M059J (cell line): Measurements from ENCODE around the gene P4HA2. TPM values are rescaled to one million over a fixed set of nuclear protein-coding genes. Genes with fewer than 3 reads are reported as not detected.
A peak's percentile ranks its signal among the peaks of the same experiment; 100 is the strongest.

Experiments used
- DNase-seq: peaks from one replicate; pipeline ENCODE4 v3.0.0-alpha.2; 2012; ENCODE audit warnings: low read depth
- total RNA-seq: library from RNA; depleted of rRNA; stranded (reverse); fragments of >200 nt; shearing (Covaris generic); gene quantifications from 2 replicates; pipeline ENCODE4 v1.2.3, GENCODE V29; 2014

The P4HA2 gene
- total RNA-seq, 1 experiment from 2014 or later = 133 TPM

GRCh38 chr5:132264546-132265335, 37.1 kb upstream of the P4HA2 start:
- no peak for DNase-seq

GRCh38 chr5:132263548-132264261, 36.1 kb upstream of the P4HA2 start:
- DNase-seq = peak; percentile 97

- DNase-seq = no peak
Observed at GRCh38 chr5:132262882-132263547, 35.4 kb upstream of the P4HA2 start.

GRCh38 chr5:132261881-132262845, 34.5 kb upstream of the P4HA2 start:
- no peak for DNase-seq

GRCh38 chr5:132260714-132261551, 33.3 kb upstream of the P4HA2 start:
- peak; percentile 98 for DNase-seq

GRCh38 chr5:132260051-132260450, 32.4 kb upstream of the P4HA2 start:
- DNase-seq = peak; percentile 43

GRCh38 chr5:132259069-132259851, 31.6 kb upstream of the P4HA2 start:
- DNase-seq = no peak

GRCh38 chr5:132258102-132259068, 30.7 kb upstream of the P4HA2 start:
- DNase-seq = peak; percentile 46

GRCh38 chr5:132257131-132258101, 29.8 kb upstream of the P4HA2 start, which contains the start of gene PDLIM4:
TSS of gene PDLIM4 (plus strand) at chr5:132257696. CDS start at chr5:132257735, 39 bp downstream.
- DNase-seq = no peak

GRCh38 chr5:132256783-132257130, 29.1 kb upstream of the P4HA2 start:
- no peak for DNase-seq

- DNase-seq = no peak
Observed at GRCh38 chr5:132256086-132256782, 28.6 kb upstream of the P4HA2 start.

- no peak for DNase-seq
Observed at GRCh38 chr5:132254321-132254977, 26.8 kb upstream of the P4HA2 start.

- DNase-seq = no peak
Observed at GRCh38 chr5:132253452-132254320, 26.0 kb upstream of the P4HA2 start.

- no peak for DNase-seq
Observed at GRCh38 chr5:132253008-132253441, 25.4 kb upstream of the P4HA2 start.

GRCh38 chr5:132251220-132251725, 23.6 kb upstream of the P4HA2 start:
- DNase-seq = peak; percentile 93
